ENCODE results near the gene COL4A3.
"Not testable (repeated sequence)": the region's sequence is repeated elsewhere in the genome, so short reads cannot be mapped to it uniquely, and the experiment has no call there.

Gene COL4A3

GRCh38 chr2:227160164-227160563 lies 4.3 kb upstream of the COL4A3 start:
- no peak for DNase-seq

GRCh38 chr2:227161947-227162346 lies 2.5 kb upstream of the COL4A3 start:
- DNase-seq: no peak

- DNase-seq: no peak
Measured at GRCh38 chr2:227163485-227163997, 883 bp upstream of the COL4A3 start.

GRCh38 chr2:227164763-227165291 lies 403 bp downstream of the COL4A3 start:
- DNase-seq: no peak

- DNase-seq: not testable (repeated sequence)
Measured at GRCh38 chr2:227171779-227172178, 7.4 kb downstream of the COL4A3 start.

GRCh38 chr2:227177592-227178336 lies 13.3 kb downstream of the COL4A3 start:
- no peak for DNase-seq

GRCh38 chr2:227179988-227180685 lies 15.7 kb downstream of the COL4A3 start:
- DNase-seq: no peak

- DNase-seq: no peak
Measured at GRCh38 chr2:227180770-227181169, 16.3 kb downstream of the COL4A3 start.

- DNase-seq: no peak
Measured at GRCh38 chr2:227182765-227183164, 18.3 kb downstream of the COL4A3 start.

- DNase-seq: no peak
Measured at GRCh38 chr2:227183657-227184367, 19.4 kb downstream of the COL4A3 start.

- DNase-seq: no peak
Measured at GRCh38 chr2:227185615-227186232, 21.3 kb downstream of the COL4A3 start.

GRCh38 chr2:227186751-227187150 lies 22.3 kb downstream of the COL4A3 start:
- no peak for DNase-seq

GRCh38 chr2:227188292-227188691 lies 23.9 kb downstream of the COL4A3 start:
- no peak for DNase-seq

GRCh38 chr2:227191367-227191766 lies 26.9 kb downstream of the COL4A3 start:
- peak; percentile 7 for DNase-seq

GRCh38 chr2:227192491-227192890 lies 28.1 kb downstream of the COL4A3 start:
- no peak for DNase-seq

GRCh38 chr2:227194219-227194618 lies 29.8 kb downstream of the COL4A3 start:
- DNase-seq: no peak

- no peak for DNase-seq
Measured at GRCh38 chr2:227198866-227199265, 34.4 kb downstream of the COL4A3 start.

- no peak for DNase-seq
Measured at GRCh38 chr2:227201771-227202170, 37.3 kb downstream of the COL4A3 start.

GRCh38 chr2:227204452-227204851 lies 40.0 kb downstream of the COL4A3 start:
- DNase-seq: no peak

- DNase-seq: no peak
Measured at GRCh38 chr2:227205701-227206100, 41.3 kb downstream of the COL4A3 start.

- DNase-seq: no peak
Measured at GRCh38 chr2:227206406-227206805, 42.0 kb downstream of the COL4A3 start.

GRCh38 chr2:227207573-227207972 lies 43.1 kb downstream of the COL4A3 start:
- no peak for DNase-seq

GRCh38 chr2:227214622-227215041 lies 50.2 kb downstream of the COL4A3 start:
- no peak for DNase-seq

All from NCI-H446 treated with DMSO at 0.1 percent for 48 hours (cell line).